HG03039 (cell line): ENCODE data around the gene BDKRB2.

Experiments used
- ATAC-seq: cut with Tn5 transposase; IDR thresholded peaks from one replicate; pipeline ENCODE4 v1.9.1; 2021; ENCODE audit warnings: mild to moderate bottlenecking, moderate library complexity; ENCODE audit not compliant: unreplicated experiment

BDKRB2 gene

DNA sequence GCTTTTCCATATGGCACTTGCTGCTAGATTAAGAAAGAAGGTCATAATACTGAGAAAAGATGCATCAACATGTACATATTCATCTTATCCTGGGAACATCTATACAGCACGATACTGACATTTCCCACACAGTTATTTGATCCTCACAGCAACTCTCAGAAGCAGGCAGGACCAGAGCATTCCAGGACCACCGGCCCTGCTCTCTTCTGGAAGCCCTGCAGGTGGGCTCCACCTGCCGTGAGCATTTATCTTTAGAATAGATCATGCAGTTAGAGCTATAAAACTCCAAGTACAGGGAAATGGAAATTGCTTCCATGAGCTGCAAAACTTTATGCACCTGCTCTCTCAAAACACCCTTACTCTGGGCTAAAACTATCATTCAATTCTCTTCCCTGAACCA, 45.8 kb downstream of the BDKRB2 start:
- no peak for ATAC-seq

DNA sequence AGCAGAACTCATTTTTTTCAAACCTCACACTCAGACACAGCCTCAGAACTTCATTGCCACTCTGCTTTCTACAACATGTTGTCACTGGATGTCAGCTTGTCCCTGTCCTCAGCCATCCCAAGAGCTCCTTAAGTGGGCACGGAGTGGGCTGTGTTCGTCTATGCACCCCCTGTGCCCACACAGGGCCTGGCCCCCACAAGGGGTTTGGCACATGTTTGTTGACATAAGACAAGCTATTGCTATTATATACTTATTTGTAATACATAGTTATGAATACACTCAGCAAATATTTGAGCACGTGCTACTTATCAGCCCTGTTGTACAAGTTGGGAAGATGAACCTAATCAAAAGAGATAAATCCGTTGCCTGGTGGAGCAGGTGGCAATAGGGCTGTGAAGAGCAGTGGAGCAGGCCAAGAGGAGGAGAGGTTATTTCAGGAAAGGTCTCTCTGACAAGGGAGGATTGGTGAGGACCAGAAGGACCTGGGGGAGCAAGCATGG, 47.1 kb downstream of the BDKRB2 start:
- ATAC-seq: no peak

GRCh38 chr14:96252323-96252998, 47.8 kb downstream of the BDKRB2 start:
- ATAC-seq: no peak

DNA sequence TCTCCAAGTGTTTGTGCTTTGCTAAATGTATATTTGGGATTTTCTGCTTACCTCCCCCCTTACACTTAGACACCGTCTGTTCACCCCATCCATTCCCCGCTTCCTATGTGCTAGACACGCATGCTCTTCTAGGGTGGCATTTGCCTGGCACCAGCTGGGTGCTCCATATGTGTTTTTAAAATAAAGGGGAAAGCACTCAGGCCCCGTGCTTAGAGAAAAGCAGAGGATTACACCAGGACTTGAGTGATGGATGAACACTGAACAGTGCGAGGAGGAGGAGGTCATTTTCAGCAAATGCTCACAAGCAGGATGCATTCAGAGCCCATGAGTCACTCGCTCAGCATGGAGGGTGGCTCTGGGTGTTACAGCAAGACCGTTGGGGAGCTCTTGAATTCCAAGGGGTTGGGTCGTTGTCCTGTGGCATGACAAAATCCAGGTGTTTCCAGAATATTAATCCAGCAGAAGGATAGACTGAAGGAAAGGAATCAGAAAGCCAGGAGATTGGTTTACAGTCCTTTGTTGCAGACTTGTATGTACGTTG, 48.4 kb downstream of the BDKRB2 start:
- no peak for ATAC-seq

DNA sequence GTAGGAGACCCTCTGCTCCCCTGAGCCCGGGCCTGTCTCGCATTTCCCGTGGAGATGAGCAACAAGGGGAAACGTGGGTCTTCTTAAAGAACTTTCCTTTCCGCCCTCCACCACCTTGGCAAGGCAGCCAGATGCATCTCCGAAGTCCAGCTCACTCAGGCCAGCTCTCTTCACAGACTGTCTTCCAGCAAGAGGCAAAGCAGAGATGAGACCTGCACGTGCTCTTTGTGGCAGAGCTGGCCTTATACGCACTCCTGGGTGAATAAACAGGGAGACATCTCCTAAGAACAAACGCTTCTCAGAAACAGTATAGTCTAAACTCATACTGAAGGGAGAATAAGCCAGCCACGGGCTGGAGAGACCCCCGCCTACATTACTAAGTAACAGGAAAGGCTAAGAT, 50.0 kb downstream of the BDKRB2 start:
- no peak for ATAC-seq

GRCh38 chr14:96255501-96256366, 51.1 kb downstream of the BDKRB2 start, which contains the start of gene BDKRB1:
Gene BDKRB1, plus strand, starts transcription at chr14:96256210. Its CDS starts 7,473 bp downstream, at chr14:96263683.
- ATAC-seq: no peak

- ATAC-seq: no peak
These were observed 51.8 kb downstream of the BDKRB2 start for GRCh38 chr14:96256407-96256806.

- ATAC-seq: no peak
These were observed 52.4 kb downstream of the BDKRB2 start for GRCh38 chr14:96257056-96257455.

DNA sequence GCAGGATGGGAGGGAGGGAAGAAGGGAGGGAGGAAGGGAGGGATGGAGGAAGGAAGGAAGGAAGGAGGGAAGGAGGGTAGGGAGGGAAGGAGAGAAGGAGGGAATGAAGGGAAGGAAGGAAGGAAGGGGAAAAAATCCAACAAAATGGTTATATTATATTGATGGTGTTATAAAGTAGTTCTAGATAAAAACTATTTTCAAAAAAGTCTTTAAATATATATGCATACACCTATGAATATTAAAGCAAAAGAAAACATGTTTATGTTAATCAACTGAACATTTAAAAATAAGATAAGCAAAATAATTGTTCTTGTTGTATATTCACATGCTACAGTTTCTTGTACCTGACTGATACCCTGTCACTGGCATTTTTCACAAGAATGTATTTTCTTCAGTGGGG, 53.3 kb downstream of the BDKRB2 start:
- ATAC-seq: no peak

DNA sequence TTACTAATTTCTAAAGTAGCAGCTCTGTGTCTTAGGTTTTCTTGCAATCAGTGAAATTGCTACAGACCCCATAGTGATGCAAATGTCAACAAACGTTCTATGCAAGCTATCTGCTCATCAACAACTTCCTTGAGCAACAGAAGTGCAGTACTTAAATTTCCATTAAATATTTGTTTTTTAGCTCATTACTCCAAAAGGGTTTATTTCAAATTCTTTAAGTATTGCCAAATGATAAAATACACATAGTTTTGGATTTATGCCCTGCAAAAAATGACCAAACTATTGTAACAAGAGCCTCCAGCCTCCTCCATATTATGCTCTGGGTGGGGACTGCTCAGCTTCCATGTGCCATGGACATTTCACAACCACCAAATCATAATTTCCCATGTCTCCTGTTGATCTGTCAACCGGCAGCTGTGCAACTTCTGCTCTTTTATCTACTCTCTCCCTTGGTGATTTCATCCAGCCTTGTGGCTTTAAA, 55.7 kb downstream of the BDKRB2 start:
- ATAC-seq: no peak

DNA sequence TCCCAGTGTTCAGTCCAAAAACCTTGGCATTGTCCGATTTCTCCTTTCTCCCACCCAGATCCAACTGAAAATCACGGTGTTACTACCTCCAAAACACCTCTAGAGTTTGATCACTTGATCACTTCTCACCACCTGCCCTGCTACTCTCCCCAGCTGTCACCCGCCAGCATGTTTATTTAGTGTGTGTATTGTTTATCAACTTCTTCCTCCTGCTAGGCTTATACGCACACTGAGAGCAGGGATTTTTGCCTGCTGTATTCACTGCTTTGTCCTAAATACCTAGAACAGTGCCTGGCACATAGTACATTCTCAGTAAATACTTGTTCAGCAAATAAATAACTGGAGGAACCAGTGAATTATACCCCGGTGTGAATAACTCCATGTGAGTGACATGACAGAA, 56.4 kb downstream of the BDKRB2 start:
- ATAC-seq: no peak

DNA sequence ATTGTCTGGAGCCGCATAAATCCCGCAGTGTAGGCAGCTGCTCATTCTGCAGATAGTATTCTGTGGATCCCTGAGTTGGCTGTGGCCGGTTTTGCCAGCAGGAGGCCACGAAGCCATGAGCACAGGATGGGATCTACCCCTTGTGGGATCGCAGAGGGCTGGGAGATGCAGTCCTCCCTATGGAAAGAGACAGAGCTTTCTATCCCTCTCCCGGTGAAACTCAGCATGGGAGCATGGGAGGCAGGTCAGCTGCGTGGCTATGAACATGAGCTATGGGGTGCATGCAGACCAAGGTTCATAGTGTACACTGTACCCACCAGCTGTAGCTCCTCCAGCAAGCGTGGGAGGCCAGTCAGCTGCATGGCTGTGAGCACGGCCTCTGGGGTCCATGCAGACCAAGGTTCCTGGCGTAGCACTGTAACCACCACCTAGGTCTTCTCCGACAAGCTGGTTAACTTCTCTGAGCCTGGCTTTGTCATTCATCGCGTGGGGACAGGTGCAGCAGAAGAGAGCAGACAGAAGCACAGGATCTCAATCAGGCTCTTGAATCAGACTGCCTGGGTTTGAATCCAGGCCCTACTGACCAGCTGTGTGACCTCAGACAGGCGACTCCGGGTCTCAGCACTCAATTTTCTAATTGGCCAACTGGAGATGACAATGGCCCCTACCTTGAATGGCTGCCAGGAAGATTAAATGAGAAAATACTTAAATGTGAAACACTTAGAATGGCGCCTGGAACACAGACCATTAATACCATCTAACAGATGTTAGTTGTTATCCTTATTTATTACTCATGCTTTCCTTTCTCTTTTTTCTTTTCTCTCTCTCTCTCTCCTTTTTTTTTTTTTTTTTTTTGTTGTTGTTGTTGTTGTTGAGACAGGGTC, 57.4 kb downstream of the BDKRB2 start:
- ATAC-seq: no peak

- ATAC-seq: no peak
These were observed 58.9 kb downstream of the BDKRB2 start for GRCh38 chr14:96263347-96264199.

- ATAC-seq: no peak
These were observed 59.5 kb downstream of the BDKRB2 start for GRCh38 chr14:96264200-96264553.

- ATAC-seq: no peak
These were observed 60.2 kb downstream of the BDKRB2 start for GRCh38 chr14:96264853-96265252.

DNA sequence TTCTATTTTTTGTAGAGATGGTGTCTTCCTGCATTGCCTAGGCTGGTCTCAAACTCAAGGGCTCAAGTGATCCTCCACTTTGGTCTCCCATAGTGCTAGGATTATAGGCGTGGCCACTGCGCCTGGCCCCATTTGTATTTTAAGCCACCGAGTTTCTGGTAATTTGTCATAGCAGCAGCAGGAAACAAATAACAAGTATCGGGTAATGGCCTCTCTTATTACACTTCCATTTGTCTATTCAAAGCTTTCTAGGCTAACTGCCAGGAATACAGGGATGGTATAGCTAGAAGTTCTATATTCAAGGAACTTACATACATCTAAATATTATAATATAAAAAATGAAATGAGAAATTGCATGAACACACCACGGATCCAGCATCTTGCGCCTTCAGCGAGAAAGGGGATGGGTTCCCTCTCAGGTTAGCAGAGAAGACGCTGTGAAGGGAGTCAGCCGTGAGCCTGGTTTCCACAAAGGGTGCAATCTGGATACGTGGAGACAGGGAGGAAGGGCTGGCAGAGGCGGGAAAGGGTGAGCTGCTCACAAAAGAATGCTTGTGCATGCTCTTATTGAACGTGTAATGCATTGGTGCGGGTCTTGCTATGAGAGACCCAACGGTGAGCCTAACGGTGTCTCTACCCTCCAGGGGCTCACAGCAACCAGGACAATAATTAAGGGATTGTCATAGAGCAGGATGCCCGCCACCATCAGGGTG, 60.9 kb downstream of the BDKRB2 start:
- ATAC-seq: no peak

GRCh38 chr14:96267336-96267735, 62.7 kb downstream of the BDKRB2 start:
- ATAC-seq: no peak

- no peak for ATAC-seq
These were observed 63.3 kb downstream of the BDKRB2 start for GRCh38 chr14:96267916-96268315.
